Stimulated activated naive CD8-positive, alpha-beta T cell treated with anti-CD3 and anti-CD28 coated beads, Interleukin-15, amount 100 ng/mL, for 72 hours (primary cell): Measurements from ENCODE around the gene WDR46.
A peak's percentile ranks its signal among the peaks of the same experiment; 100 is the strongest.

ENCODE experiments used
- ATAC-seq: fragments of 150-1000 bp; cut with Tn5 transposase; 2 replicates; pipeline ENCODE4 v1.10.0; 2021; ENCODE audit warnings: mild to moderate bottlenecking, moderate library complexity
- DNase-seq, 2 donors: peaks; one replicate each; pipeline ENCODE4 v3.0.0; 2021 to 2022
- H3K27ac Mint-ChIP-seq, 2 donors: one replicate each; pipeline ENCODE4 v1.8.0; 2022; ENCODE audit warnings: mild to moderate bottlenecking in 2 of 2, mixed read lengths in 2 of 2, moderate library complexity in 2 of 2
- H3K27me3 Mint-ChIP-seq: one replicate; pipeline ENCODE4 v1.8.0; 2022; ENCODE audit warnings: mixed read lengths
- H3K4me1 Mint-ChIP-seq: one replicate; pipeline ENCODE4 v1.8.0; 2022; ENCODE audit warnings: mild to moderate bottlenecking, mixed read lengths
- H3K4me3 Mint-ChIP-seq, 2 donors: one replicate each; pipeline ENCODE4 v1.8.0; 2022; ENCODE audit warnings: mild to moderate bottlenecking in 2 of 2, mixed read lengths in 2 of 2, moderate library complexity in 1 of 2
- H3K9me3 Mint-ChIP-seq, 2 donors: one replicate each; pipeline ENCODE4 v1.8.0; 2022; ENCODE audit warnings: mixed read lengths in 2 of 2

WDR46 gene

DNA sequence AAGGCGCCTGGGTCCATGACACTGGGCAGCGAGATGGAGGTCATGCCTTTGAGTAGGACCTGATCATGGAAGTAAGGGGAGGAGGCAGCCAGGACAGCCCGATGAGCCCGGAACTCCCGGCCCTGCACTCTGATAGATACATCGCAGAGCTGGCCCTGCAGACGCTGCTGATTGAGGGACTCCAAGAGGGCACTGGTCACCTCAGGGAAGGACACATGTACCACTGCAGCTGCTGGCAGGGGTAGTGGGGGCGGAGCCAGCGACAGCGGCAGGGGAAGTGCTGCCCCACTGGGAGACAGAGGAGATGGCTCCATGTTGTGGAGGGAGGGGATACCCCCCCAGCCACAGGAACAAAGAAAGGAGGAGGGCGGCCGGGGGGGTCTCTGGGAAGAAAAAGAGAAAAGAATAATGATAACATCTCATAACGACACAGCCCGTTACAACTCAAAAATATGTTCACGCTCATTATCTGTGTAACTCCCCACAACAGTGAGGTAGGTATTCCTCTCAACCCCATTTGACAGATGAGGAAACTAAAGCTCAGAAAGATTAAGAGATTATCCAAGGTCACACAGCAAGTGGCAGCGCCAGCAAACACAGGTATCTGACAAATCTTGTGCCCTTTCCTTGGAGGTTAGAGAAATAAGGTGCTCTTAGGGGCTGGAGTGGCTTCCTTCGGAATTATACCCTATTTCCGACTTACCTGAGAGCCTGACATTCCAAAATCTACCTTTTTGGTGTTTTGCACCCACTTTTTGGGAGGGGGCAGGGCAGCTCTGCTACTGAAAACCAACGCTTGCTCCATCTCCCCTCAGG is 27.8 kb upstream of the WDR46 start:
- no peak overlapping the region for H3K27ac Mint-ChIP-seq
- no peak for ATAC-seq
- no peaks in the 10 kb centered on the region for H3K9me3 Mint-ChIP-seq
- DNase-seq = no peak
- H3K4me1 Mint-ChIP-seq = peaks cover 79% of the 10 kb centered on the region
- peak overlapping the region; percentile 94 to 99 for H3K4me3 Mint-ChIP-seq
- H3K27me3 Mint-ChIP-seq = no peaks in the 10 kb centered on the region

DNA sequence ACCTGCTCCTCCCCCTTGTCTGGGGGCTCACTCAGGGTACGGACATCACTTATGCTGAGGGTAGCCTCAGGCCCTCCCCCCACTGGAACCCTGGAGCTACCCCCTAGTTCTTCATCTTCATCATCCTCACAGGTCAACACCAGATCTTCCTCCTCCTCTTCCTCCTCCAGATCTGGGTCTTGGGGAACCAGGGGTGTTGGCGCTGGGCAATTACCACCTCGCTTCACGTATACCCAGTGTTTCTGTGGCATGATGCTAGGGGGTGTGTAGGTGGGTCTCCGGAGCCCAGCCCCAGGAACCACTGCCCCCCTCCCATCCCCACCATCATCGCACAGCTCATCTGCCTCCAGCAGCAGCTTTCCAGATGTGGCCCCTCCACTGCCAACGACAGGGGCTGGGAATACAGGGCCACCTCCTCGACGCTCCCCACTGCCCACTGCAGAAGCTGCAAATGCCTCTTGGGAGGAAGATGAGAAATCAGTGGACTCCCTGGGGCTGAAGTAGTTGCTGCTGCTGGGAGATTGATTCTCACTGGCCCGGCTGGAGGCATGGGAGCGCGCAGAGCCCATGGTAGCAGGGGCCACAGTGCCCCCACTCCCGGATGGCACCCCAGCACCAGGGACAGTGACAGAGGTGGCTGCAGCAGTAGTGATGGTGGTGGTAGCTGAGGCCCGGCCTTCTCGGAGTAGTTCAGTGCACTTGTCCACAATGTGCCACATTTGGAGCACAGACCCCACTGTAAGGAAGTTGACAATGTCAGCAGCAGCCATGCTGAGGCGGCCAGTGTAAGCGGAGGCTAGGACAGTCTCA is 27.0 kb upstream of the WDR46 start:
- Mint-ChIP-seq H3K9me3 (no peaks in the 10 kb centered on the region), H3K4me3 (peak overlapping the region; percentile 94 to 99), H3K4me1 (peaks cover 78% of the 10 kb centered on the region), H3K27ac (peak overlapping the region in 1 of 2 donors; percentile 85), H3K27me3 (no peaks in the 10 kb centered on the region)
- no peak for DNase-seq
- ATAC-seq = no peak

DNA sequence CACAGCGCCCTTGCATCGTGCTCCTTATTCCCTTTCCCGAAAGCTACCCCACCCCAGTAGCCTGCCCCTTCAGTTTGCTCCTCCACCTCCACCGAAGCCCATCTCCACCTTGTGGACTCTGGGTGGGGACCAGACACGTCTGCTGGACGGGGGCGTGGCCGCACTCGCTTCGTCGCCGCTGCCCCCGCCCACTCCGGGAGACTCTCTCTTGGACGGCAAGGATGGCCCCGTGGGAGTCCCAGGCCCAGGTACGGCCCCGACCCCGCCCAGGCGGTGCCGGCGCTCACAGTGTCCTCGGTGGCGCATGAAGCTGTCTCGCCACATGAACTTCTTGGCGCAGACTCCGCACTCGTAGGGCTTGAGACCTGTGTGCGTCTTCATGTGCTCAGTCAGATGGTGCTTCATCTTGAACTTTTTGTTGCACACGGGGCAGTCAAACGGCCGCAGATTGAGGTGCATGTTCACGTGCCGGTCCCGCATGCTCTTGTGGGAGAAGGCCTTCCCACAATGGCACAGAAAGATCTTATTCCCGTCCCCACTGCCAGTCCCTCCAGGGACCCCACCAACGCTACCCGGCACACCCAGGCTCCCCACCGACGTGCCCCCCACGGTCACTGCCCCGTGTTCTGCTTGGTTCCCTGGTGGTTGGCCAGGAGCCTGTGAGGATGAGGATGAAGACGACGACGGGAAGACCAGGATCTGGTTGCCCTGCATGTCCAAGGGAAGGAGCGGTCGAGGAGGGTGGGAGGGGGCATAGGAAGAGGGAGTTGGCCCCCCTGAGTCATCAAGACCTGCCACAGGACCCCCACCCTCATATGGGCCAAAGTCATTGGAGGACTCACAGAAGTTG is 26.1 kb upstream of the WDR46 start:
- DNase-seq = no peak
- Mint-ChIP-seq H3K4me1 (peaks cover 74% of the 10 kb centered on the region), H3K27me3 (no peaks in the 10 kb centered on the region), H3K4me3 (peak overlapping the region; percentile 95 to 99), H3K9me3 (no peaks in the 10 kb centered on the region), H3K27ac (peak overlapping the region in 1 of 2 donors; percentile 94)
- no peak for ATAC-seq

DNA sequence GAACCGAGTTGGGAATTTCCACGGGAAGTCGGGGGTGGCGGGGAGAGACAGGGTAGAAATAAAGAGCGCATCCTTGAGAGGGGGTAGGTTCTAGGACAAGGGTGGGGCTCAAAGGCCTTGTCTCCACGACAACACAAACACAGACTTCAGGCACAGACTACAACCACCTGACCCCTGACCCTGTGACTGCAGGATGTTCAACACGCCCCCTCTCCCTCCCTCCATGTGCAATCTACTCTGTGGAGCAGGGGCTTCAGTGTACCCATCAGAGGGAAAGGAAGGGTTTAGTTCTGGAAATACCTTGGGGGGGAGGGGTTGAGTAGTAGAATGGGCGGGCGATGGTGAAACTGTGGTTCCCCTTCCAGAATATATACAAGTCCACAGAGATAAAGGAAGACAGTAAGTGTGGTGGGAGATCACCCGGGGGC is 25.5 kb upstream of the WDR46 start:
- DNase-seq (peak; percentile 60 to 77), ATAC-seq (peak; percentile 65)
- peak overlapping the region; percentile 94 to 97 for H3K27ac Mint-ChIP-seq
- peak overlapping the region; percentile 95 to 99 for H3K4me3 Mint-ChIP-seq
- peaks cover 68% of the 10 kb centered on the region for H3K4me1 Mint-ChIP-seq
- no peaks in the 10 kb centered on the region for H3K27me3 Mint-ChIP-seq
- H3K9me3 Mint-ChIP-seq = no peaks in the 10 kb centered on the region

DNA sequence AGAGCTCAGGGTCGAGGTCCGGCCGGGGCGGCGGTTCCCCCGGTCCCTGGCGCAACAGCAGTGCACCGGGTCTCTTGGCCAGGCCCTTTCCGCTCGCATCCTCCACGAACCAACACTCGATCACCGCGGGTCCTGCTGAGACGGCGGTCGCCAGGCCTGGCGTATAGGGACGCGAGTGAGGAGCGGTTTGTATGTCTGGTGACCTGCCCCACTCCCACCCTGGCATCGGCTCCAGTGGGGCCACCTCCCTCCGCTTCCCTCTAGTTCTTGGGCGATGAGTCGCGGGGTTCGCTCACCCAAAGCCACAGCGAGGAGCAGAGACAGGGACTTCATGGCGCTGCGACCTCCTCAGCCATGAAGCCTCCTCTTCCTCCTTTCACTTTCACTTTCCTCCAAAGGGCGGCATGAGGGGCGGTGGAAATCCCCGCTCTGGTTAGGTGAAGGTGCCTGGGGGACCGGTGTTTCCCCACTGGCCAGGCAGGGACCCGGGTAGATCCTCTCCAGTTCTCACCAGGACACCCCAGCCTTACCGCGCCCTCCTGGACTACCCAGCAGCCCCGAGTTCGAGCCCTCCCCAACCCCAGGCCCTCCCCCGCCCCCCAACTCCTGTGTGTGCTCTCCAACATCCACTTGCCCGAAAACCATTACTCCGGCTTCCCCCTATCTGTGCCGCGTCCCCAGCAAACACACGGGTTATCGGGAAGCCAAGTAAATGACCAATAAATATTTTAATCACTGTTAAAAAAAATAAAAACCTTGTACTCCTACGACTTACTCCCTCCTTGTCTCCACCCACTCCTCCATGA is 24.9 kb upstream of the WDR46 start, which contains the start of gene TAPBP:
TSS of gene TAPBP (minus strand) at position 370 of the 806 bp plus-strand sequence. CDS start at position 333, 37 bp downstream.
- Mint-ChIP-seq H3K27me3 (no peaks in the 10 kb centered on the region), H3K9me3 (no peaks in the 10 kb centered on the region), H3K4me1 (peaks cover 64% of the 10 kb centered on the region), H3K27ac (peak within 1 kb of the TSS; percentile 94 to 97), H3K4me3 (peak within 1 kb of the TSS; percentile 95 to 99)
- DNase-seq (peak; percentile 85 to 94), ATAC-seq (peak; percentile 82)

DNA sequence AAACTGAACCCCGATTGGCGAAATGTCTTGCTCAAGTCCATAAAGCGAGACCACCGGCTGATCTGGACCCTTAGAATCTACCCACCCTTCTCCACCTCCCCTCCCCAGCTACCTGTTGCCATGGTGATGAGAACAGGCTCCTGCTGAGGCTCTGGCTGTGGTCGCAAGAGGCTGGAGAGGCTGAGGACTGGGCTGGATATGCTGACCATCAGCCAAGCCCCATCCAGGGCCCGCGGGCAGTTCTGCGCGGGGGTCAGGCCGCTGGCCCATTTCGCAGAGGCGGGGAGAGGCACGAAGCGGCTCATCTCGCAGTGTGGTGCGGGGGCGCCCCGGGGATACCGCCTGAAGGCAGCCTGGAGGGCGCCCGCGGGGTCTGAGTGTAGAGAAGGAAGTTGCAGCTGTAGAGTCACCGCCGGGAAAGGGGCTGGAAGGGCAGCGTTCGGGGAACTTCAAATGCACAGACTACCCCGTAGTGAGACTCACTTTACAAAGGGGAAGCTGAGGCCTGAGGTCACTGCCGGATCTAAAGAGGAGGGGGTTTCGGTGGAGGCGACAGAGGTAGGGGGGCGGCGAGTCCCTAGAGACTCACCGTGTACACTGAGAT is 24.2 kb upstream of the WDR46 start:
- Mint-ChIP-seq H3K4me3 (peak overlapping the region; percentile 95 to 99), H3K27me3 (no peaks in the 10 kb centered on the region), H3K27ac (peak overlapping the region; percentile 94 to 97), H3K4me1 (peaks cover 64% of the 10 kb centered on the region), H3K9me3 (no peaks in the 10 kb centered on the region)
- DNase-seq (peak; percentile 36 to 66), ATAC-seq (peak; percentile 37)

DNA sequence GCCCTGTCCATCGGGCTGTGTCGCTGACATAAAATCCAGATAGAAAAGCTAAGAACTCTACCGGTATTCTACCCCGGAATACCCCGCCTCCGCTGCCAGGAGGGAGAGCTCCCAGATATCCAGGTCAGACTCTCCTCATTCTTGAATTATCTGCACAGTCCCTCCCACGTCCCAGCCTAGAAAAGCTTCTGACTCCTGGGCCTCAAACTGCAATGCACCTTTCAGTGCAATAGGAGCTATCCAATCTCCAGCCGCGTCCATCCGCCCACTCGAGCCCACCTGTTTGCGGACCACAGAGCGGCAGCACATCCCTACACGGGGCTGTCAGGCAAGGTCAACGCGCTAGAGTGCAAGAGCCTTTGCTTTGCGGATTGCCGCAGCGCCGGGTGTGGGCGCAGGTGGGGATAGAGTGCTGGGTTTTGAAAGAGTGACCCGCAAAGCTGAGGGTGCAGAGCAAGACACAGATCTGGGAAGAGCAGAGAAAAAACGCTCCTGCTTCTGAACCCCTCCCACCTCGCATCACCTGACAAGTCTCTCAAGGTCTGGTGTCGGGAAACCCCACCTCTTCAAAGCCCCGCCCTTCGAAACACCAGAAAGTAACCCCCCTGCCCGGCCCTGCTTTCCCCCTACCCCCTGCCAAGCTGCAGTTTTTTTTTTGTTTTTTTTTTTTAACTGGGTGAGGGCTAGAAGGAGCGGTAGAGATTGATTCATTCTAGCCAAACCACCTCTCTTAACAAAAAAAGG is 23.5 kb upstream of the WDR46 start:
- Mint-ChIP-seq H3K27me3 (no peaks in the 10 kb centered on the region), H3K9me3 (no peaks in the 10 kb centered on the region), H3K27ac (peak overlapping the region; percentile 94 to 97), H3K4me3 (peak overlapping the region; percentile 95 to 99), H3K4me1 (peaks cover 62% of the 10 kb centered on the region)
- peak; percentile 55 to 79 for DNase-seq
- peak; percentile 44 for ATAC-seq

DNA sequence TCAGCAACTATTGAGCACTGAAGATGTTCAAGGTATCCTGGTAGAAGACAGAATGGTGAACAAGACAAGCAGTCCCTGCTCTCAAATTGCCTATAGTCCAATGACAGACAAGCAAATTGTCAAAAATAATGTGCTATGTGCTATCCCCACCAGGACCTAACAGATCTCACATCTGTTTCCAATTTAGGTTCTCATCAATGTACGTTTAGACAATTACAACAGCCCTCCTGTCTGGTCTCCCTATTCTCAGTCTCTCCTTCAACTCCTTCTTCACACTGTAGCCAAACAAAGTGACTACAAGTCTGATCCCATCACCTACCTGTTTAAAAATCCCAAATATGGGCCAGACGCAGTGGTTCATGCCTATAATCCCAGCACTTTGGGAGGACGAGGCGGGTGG is 17.3 kb upstream of the WDR46 start:
- no peaks in the 10 kb centered on the region for H3K27me3 Mint-ChIP-seq
- no peak for DNase-seq
- H3K9me3 Mint-ChIP-seq = no peaks in the 10 kb centered on the region
- H3K27ac Mint-ChIP-seq = peak overlapping the region; percentile 3 to 69
- ATAC-seq = no peak
- H3K4me1 Mint-ChIP-seq = peaks cover 57% of the 10 kb centered on the region
- no peak overlapping the region for H3K4me3 Mint-ChIP-seq

DNA sequence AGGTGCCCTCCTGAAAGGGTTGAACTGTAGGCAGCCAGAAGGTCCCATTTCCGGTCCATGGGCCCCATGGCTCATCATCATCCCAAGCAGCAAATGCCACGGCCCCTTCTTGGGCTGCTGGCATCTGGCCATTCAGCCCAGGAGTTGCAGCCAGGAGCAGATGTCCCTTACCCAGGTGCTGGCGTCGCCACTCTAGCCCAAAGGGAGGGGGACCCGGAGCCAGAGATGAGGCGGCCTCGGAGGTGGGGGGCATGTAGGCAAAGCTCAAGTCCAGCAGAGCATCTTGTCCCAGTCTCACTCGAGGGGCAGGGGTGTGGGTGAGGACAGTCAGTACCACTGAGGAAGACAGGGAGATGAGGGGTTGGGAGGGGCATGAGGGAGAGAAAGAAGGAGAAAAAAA is 16.0 kb upstream of the WDR46 start:
- ATAC-seq (no peak), DNase-seq (no peak)
- no peaks in the 10 kb centered on the region for H3K9me3 Mint-ChIP-seq
- no peaks in the 10 kb centered on the region for H3K27me3 Mint-ChIP-seq
- H3K27ac Mint-ChIP-seq = peak overlapping the region in 1 of 2 donors; percentile 91
- no peak overlapping the region for H3K4me3 Mint-ChIP-seq
- peaks cover 57% of the 10 kb centered on the region for H3K4me1 Mint-ChIP-seq

DNA sequence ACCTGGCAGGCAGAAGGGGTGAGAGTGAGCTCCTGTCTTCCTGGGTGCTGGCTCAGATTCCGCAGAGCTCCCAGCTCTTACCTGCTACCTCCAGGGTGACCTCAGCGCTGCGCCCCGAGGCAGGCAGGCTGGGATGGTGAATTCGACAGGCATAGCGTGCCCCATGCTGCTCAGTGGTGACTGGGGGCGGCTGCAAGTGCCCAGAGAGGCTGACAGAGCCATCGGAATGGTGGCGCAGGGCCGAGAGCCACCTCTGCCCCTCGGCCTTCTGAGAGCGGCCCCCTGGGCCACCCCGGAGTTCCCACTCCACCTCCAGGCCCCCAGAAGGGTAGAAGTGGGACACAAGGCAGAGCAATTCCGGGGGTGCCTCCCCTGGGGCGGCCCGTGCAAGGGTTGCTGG is 15.2 kb upstream of the WDR46 start:
- Mint-ChIP-seq H3K27ac (no peak overlapping the region), H3K27me3 (no peaks in the 10 kb centered on the region), H3K4me1 (peaks cover 66% of the 10 kb centered on the region), H3K4me3 (peak overlapping the region in 1 of 2 donors; percentile 21), H3K9me3 (no peaks in the 10 kb centered on the region)
- no peak for DNase-seq
- ATAC-seq = no peak

DNA sequence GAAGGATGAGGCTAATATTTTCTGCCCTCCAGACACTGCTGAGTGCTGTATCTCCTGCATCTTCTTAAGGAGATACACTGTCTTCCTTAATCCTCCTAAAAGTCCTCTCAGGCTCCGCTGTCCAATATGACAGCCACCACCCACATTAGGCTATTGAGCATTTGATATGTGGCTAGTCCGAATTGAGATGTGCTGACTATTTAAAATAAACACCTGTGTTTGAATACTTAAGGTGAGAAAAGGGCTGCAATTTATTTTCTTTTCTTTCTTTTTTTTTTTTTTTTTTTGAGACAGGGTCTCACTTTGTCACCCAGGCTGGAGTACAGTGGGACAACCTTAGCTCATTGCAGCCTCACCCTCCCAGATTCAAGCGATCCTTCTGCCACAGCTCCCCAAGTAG is 12.8 kb upstream of the WDR46 start:
- no peak overlapping the region for H3K4me3 Mint-ChIP-seq
- ATAC-seq (no peak), DNase-seq (no peak)
- peaks cover 69% of the 10 kb centered on the region for H3K4me1 Mint-ChIP-seq
- H3K27me3 Mint-ChIP-seq = no peaks in the 10 kb centered on the region
- peak overlapping the region in 1 of 2 donors; percentile 57 for H3K27ac Mint-ChIP-seq
- H3K9me3 Mint-ChIP-seq = no peaks in the 10 kb centered on the region

DNA sequence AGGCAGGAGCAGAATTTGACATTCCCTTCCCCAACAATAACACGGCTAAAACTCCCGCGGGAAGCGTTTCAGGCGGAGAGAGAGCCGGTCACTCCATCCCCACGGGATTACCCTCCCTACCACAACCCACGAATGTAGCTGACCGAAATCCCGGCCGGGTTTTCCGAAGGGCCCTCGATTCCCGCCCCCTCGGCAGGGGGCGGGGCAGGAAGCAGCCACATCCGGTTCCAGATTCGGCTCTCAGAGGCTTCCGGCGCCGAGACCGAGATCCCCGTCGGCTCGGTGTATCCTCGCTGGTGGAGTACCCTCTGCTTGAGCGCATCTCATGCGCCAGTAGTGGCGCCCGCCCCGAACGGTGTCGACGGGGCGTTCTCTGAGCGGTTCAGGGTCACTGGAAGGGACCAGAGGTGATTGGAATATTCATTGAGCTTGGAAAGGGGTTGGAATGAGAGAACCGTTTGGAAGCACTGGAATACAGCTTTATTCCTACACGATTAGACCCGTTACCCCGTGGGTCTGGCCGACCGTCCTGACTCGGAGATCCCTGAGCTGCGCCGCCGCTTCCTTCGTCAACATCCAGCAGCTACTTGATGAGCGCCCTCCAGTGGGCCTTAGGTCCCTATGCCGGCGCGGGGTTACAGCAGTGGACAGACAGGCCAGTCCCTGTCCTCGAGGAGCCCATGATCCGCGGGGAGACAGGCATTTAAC is 10.4 kb upstream of the WDR46 start:
- H3K4me1 Mint-ChIP-seq = peaks cover 59% of the 10 kb centered on the region
- H3K27me3 Mint-ChIP-seq = no peaks in the 10 kb centered on the region
- DNase-seq = peak; percentile 92 to 96
- peak overlapping the region; percentile 91 to 99 for H3K27ac Mint-ChIP-seq
- peak; percentile 91 for ATAC-seq
- H3K9me3 Mint-ChIP-seq = no peaks in the 10 kb centered on the region
- peak overlapping the region; percentile 93 to 100 for H3K4me3 Mint-ChIP-seq

DNA sequence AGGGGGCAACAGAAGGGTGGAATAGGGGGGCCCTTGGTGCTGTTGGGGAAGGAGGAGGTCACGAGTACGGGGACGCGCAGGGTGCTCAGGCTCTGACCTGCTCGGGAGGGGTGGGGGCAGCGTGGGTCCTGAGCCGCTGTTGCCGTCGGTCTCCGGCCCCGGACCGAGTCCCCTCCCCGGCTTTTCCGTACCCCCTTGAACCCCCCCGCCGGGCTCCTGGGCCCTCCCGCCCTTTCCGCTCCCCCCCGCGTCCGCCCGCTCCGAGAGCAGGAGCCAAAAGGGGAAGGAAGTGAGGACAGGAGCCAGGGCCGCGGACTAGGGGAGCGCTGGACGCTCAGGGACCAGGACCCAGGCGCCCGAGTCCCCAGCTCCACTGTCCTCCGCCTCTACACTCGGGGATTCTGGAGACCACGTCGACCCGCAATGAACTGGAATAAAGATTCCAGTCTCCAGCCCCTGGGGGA is 9.8 kb upstream of the WDR46 start, which contains the start of gene RGL2:
TSS of gene RGL2 (minus strand) at position 170 of the 464 bp plus-strand sequence. CDS start 332 bp downstream, outside the sequence.
- Mint-ChIP-seq H3K4me3 (peak within 1 kb of the TSS; percentile 93 to 100), H3K27ac (peak within 1 kb of the TSS; percentile 99), H3K27me3 (no peaks in the 10 kb centered on the region), H3K9me3 (no peaks in the 10 kb centered on the region), H3K4me1 (peaks cover 53% of the 10 kb centered on the region)
- DNase-seq (peak; percentile 33 to 69), ATAC-seq (peak; percentile 49)
